WTC11 (cell line): Measurements from ENCODE around the gene ATG9B. TPM values are rescaled to one million over a fixed set of nuclear protein-coding genes. Genes with fewer than 3 reads are reported as not detected.

Experiments used
- AFF4 ChIP-seq: sonication (generic); formaldehyde crosslinking; IDR thresholded peaks from 2 replicates; pipeline ENCODE4 v1.8.1; 2023; ENCODE audit warnings: mild to moderate bottlenecking, missing genetic modification reagents, borderline replicate concordance
- AR ChIP-seq: fragments of 250-450 bp; sonication (Bioruptor Pico); IDR thresholded peaks from 2 replicates; pipeline ENCODE4 v1.9.0; 2021; ENCODE audit warnings: mild to moderate bottlenecking
- ATF3 ChIP-seq: sonication (generic); formaldehyde crosslinking; conservative IDR thresholded peaks from 2 replicates; pipeline ENCODE4 v1.8.1; 2022; ENCODE audit warnings: mild to moderate bottlenecking, missing genetic modification reagents
- CREM ChIP-seq: sonication (generic); formaldehyde crosslinking; IDR thresholded peaks from 2 replicates; pipeline ENCODE4 v1.8.1; 2022; ENCODE audit warnings: mild to moderate bottlenecking, missing genetic modification reagents, moderate library complexity
- E2F1 ChIP-seq: sonication (generic); formaldehyde crosslinking; IDR thresholded peaks from 2 replicates; pipeline ENCODE4 v1.8.0; 2022; ENCODE audit warnings: mild to moderate bottlenecking, missing genetic modification reagents
- EMX1 ChIP-seq: fragments of 250-450 bp; sonication (Bioruptor Pico); IDR thresholded peaks from 2 replicates; pipeline ENCODE4 v1.8.0; 2021; ENCODE audit warnings: mild to moderate bottlenecking
- MAX ChIP-seq: sonication (generic); formaldehyde crosslinking; IDR thresholded peaks from 2 replicates; pipeline ENCODE4 v1.8.0; 2022; ENCODE audit warnings: mild to moderate bottlenecking, missing genetic modification reagents
- MLX ChIP-seq: sonication (generic); formaldehyde crosslinking; IDR thresholded peaks from 2 replicates; pipeline ENCODE4 v1.8.1; 2023; ENCODE audit warnings: mild to moderate bottlenecking, missing genetic modification reagents, moderate library complexity
- MXD4 ChIP-seq: fragments of 250-450 bp; sonication (Bioruptor Pico); IDR thresholded peaks from 2 replicates; pipeline ENCODE4 v1.8.0; 2021; ENCODE audit warnings: mild to moderate bottlenecking, moderate library complexity, borderline replicate concordance
- NFYB ChIP-seq: sonication (generic); formaldehyde crosslinking; conservative IDR thresholded peaks from 2 replicates; pipeline ENCODE4 v1.8.0; 2022; ENCODE audit warnings: low read depth, missing genetic modification reagents
- NR2C2 ChIP-seq: sonication (generic); formaldehyde crosslinking; IDR thresholded peaks from 2 replicates; pipeline ENCODE4 v1.8.0; 2022; ENCODE audit warnings: mild to moderate bottlenecking, missing genetic modification reagents
- SOX15 ChIP-seq: fragments of 250-450 bp; sonication (Bioruptor Pico); IDR thresholded peaks from 2 replicates; pipeline ENCODE4 v1.9.0; 2021; ENCODE audit warnings: mild to moderate bottlenecking
- STAT6 ChIP-seq: sonication (generic); formaldehyde crosslinking; conservative IDR thresholded peaks from 2 replicates; pipeline ENCODE4 v1.8.1; 2023; ENCODE audit warnings: mild to moderate bottlenecking, low read depth, missing genetic modification reagents, moderate library complexity
- USF1 ChIP-seq: sonication (generic); formaldehyde crosslinking; IDR thresholded peaks from 2 replicates; pipeline ENCODE4 v1.8.0; 2022; ENCODE audit warnings: mild to moderate bottlenecking, missing genetic modification reagents
- ZNF232 ChIP-seq: sonication (generic); formaldehyde crosslinking; IDR thresholded peaks from 2 replicates; pipeline ENCODE4 v1.8.0; 2022; ENCODE audit warnings: mild to moderate bottlenecking, missing genetic modification reagents
- ZNF416 ChIP-seq: fragments of 250-450 bp; sonication (Bioruptor Pico); IDR thresholded peaks from 2 replicates; pipeline ENCODE4 v1.9.0; 2021; ENCODE audit warnings: mild to moderate bottlenecking, inconsistent platforms
- ZNF671 ChIP-seq: fragments of 250-450 bp; sonication (Bioruptor Pico); IDR thresholded peaks from 2 replicates; pipeline ENCODE4 v1.8.0; 2021; ENCODE audit warnings: mild to moderate bottlenecking
- total RNA-seq: library from RNA; stranded (reverse); gene quantifications from 3 replicates; pipeline ENCODE4 v1.2.3, GENCODE V29; 2021

ATG9B gene
- total RNA-seq, 1 experiment from 2014 or later: 2.4 TPM

- TF ChIP-seq MAX: peak; percentile 97
- TF ChIP-seq AFF4 (CRISPR knock-in tag): no peak
- no peak for TF ChIP-seq MXD4
- TF ChIP-seq NFYB: no peak
- peak; percentile 62; the same call in 1 of the 2 replicates for TF ChIP-seq NR2C2 (CRISPR knock-in tag)
- no peak for TF ChIP-seq ATF3 (CRISPR knock-in tag)
- TF ChIP-seq ZNF232: peak; percentile 82; the same call in 1 of the 2 replicates
- no peak for TF ChIP-seq SOX15 (CRISPR knock-in tag)
- TF ChIP-seq E2F1: 0 out of 2 replicates have a peak, but pooled peaks have one; percentile 54
- no peak for TF ChIP-seq AR (CRISPR knock-in tag)
- TF ChIP-seq EMX1 (CRISPR knock-in tag): no peak
- no peak for TF ChIP-seq MLX (CRISPR knock-in tag)
- peak; percentile 56; the same call in 1 of the 2 replicates for TF ChIP-seq USF1 (CRISPR knock-in tag)
- TF ChIP-seq STAT6 (CRISPR knock-in tag): no peak
- peak; percentile 87 for TF ChIP-seq CREM (CRISPR knock-in tag)
- TF ChIP-seq ZNF671: no peak
- no peak for TF ChIP-seq ZNF416
These were observed 10.4 kb downstream of the ATG9B start (continued) for GRCh38 chr7:151013733-151014497.
